HEK293T (cell line): Measurements from ENCODE around the gene SLC66A1.

Experiments
- CTCF ChIA-PET: fragments of 350-600 bp; formaldehyde crosslinking; extraction: SDS; loops from one replicate; lab custom pipeline; 2021; ENCODE audit warnings: antibody characterized with exemption, inconsistent platforms; lab: Yijun Ruan, JAX
- POLR2A ChIA-PET: fragments of 350-600 bp; formaldehyde crosslinking; extraction: SDS; loops from one replicate; lab custom pipeline; 2020; ENCODE audit warnings: antibody characterized with exemption, inconsistent platforms; lab: Yijun Ruan, JAX
- DNase-seq: peaks from one replicate; pipeline ENCODE4 v3.0.0; 2012; ENCODE audit warnings: mixed read lengths; ENCODE audit errors: extremely low spot score
- ARNT ChIP-seq: fragments of 450-650 bp; IDR thresholded peaks from 2 replicates; pipeline ENCODE4 v1.6.1; 2017; ENCODE audit warnings: mild to moderate bottlenecking
- BHLHE40 ChIP-seq: fragments of 450-650 bp; IDR thresholded peaks from 2 replicates; pipeline ENCODE4 v1.6.1; 2016; ENCODE audit warnings: mild to moderate bottlenecking, moderate library complexity, borderline replicate concordance
- CTBP1 ChIP-seq: fragments of 450-650 bp; IDR thresholded peaks from 2 replicates; pipeline ENCODE4 v1.6.1; 2016; ENCODE audit warnings: borderline replicate concordance
- ELF4 ChIP-seq: fragments of 450-650 bp; IDR thresholded peaks from 2 replicates; pipeline ENCODE4 v1.6.1; 2017; ENCODE audit warnings: antibody characterized with exemption
- FOXA1 ChIP-seq: fragments of 450-650 bp; IDR thresholded peaks from 2 replicates; pipeline ENCODE4 v1.6.1; 2016; ENCODE audit warnings: mild to moderate bottlenecking
- FOXK2 ChIP-seq: fragments of 450-650 bp; IDR thresholded peaks from 2 replicates; pipeline ENCODE4 v1.6.1; 2016; ENCODE audit warnings: mild to moderate bottlenecking
- FOXM1 ChIP-seq: fragments of 450-650 bp; IDR thresholded peaks from 2 replicates; pipeline ENCODE4 v1.6.1; 2017; ENCODE audit warnings: mild to moderate bottlenecking, borderline replicate concordance
- HDGF ChIP-seq: fragments of 450-650 bp; IDR thresholded peaks from 2 replicates; pipeline ENCODE4 v1.6.1; 2017; ENCODE audit warnings: antibody characterized with exemption, borderline replicate concordance
- L3MBTL2 ChIP-seq: fragments of 450-650 bp; conservative IDR thresholded peaks from 2 replicates; pipeline ENCODE4 v1.6.1; 2016; ENCODE audit warnings: mild to moderate bottlenecking
- LEF1 ChIP-seq: fragments of 450-650 bp; IDR thresholded peaks from 2 replicates; pipeline ENCODE4 v1.6.1; 2017; ENCODE audit warnings: mild to moderate bottlenecking, borderline replicate concordance
- NFRKB ChIP-seq: fragments of 450-650 bp; IDR thresholded peaks from 2 replicates; pipeline ENCODE4 v1.6.1; 2016; ENCODE audit warnings: mild to moderate bottlenecking, moderate library complexity
- SP1 ChIP-seq: fragments of 450-650 bp; IDR thresholded peaks from 2 replicates; pipeline ENCODE4 v1.6.1; 2017
- SUZ12 ChIP-seq: fragments of 450-650 bp; IDR thresholded peaks from 2 replicates; pipeline ENCODE4 v1.6.1; 2016; ENCODE audit warnings: mild to moderate bottlenecking
- TARDBP ChIP-seq: fragments of 450-650 bp; IDR thresholded peaks from 2 replicates; pipeline ENCODE4 v1.6.1; 2016
- ZNF384 ChIP-seq: fragments of 450-650 bp; IDR thresholded peaks from 2 replicates; pipeline ENCODE4 v1.6.1; 2016
- TF ChIP-seq, protein P1 (sequence below): fragments of 450-650 bp; IDR thresholded peaks from 2 replicates; pipeline ENCODE4 v1.6.1; 2016

Gene SLC66A1

DNA sequence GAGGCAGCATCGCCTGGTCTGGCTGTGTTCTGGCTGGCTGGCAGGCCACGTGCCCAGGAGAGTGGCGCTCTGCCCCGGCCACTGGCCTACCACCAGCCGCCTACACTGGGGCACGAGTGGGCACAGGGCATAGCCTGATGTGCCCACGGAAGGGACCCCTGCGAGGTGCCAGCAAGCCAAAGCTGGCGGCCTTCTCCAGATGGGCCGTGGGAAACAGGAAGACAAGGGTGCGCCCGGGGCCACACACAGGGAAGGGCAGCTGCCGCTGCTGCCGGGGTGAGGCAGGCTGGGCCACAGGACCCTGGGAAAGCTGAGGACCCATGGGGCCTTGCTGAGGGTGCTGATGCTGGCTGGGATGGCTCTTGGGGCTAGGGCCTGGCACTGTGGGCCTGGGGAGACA lies 40.7 kb downstream of the SLC66A1 start:
- no peak for TF ChIP-seq HDGF
- no peak for TF ChIP-seq ZNF384
- no peak for TF ChIP-seq SP1
- TF ChIP-seq, protein P1, sequence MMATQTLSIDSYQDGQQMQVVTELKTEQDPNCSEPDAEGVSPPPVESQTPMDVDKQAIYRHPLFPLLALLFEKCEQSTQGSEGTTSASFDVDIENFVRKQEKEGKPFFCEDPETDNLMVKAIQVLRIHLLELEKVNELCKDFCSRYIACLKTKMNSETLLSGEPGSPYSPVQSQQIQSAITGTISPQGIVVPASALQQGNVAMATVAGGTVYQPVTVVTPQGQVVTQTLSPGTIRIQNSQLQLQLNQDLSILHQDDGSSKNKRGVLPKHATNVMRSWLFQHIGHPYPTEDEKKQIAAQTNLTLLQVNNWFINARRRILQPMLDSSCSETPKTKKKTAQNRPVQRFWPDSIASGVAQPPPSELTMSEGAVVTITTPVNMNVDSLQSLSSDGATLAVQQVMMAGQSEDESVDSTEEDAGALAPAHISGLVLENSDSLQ: no peak
- TF ChIP-seq LEF1: no peak
- TF ChIP-seq SUZ12: no peak
- POLR2A ChIA-PET: no interaction called here
- CTCF ChIA-PET: no interaction called here
- no peak for DNase-seq

DNA sequence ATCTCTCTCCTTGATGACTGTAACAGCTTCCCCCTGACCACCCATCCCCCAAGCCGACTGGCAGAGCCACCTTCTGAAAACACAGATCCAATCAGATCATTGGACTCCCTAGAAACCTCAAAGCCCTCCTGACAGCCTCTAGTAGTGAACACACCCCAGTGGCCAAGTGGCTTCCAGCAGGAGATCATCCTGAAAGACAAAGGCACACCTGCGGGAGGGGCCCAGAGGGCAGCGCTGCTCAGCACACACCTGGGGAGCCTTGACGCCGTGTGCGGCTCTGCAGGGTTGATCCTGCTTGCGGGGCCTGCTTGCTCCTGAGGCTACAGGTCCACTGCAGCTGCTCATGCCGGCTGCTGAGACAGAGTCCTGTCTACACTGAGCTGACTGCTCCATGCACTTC lies 41.5 kb downstream of the SLC66A1 start:
- CTCF ChIA-PET: no interaction called here
- no peak for DNase-seq
- POLR2A ChIA-PET: no interaction called here
- TF ChIP-seq BHLHE40 (no peak), CTBP1 (no peak), FOXA1 (no peak)

GRCh38 chr1:19354531-19354981 lies 42.4 kb downstream of the SLC66A1 start:
- TF ChIP-seq FOXA1: no peak
- TF ChIP-seq ZNF384: no peak
- no peak for TF ChIP-seq NFRKB
- TF ChIP-seq ELF4: no peak
- TF ChIP-seq L3MBTL2: no peak
- no peak for TF ChIP-seq SUZ12
- TF ChIP-seq ARNT: no peak
- no peak for TF ChIP-seq HDGF
- TF ChIP-seq BHLHE40: no peak
- TF ChIP-seq LEF1: no peak
- TF ChIP-seq FOXK2: no peak
- TF ChIP-seq TARDBP: no peak
- TF ChIP-seq, protein P1: no peak
- TF ChIP-seq FOXM1: no peak
- TF ChIP-seq SP1: no peak
- TF ChIP-seq CTBP1: no peak
- ChIA-PET CTCF (no interaction called here), POLR2A (no interaction called here)
- DNase-seq: no peak

DNA sequence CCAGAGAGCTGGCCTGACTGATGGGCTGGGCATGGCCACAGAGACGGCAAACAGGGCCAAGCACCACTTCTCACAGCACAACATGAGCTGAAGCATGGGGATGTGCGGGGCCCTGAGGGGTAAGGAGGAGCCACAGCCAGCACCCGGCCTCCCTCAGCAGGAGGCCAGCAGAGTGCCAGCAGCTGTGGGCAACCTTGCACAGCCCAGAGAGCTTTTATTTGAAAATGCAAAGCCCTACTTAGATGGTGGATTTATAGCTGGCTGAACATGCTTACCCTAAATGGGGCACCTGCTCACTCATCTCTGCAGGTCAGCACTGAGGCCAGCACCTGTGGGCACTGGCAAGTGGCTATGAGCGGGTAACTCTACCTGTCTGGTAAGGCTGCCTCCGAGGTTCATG lies 44.1 kb downstream of the SLC66A1 start:
- no peak for DNase-seq
- ChIA-PET POLR2A (no interaction called here), CTCF (no interaction called here)
- TF ChIP-seq NFRKB (no peak), ELF4 (no peak), FOXM1 (no peak), ZNF384 (no peak)

GRCh38 chr1:19357299-19357986 lies 45.3 kb downstream of the SLC66A1 start:
- no peak for DNase-seq
- POLR2A ChIA-PET: no interaction called here
- CTCF ChIA-PET: no interaction called here
- no peak for TF ChIP-seq FOXM1
- no peak for TF ChIP-seq HDGF
- no peak for TF ChIP-seq LEF1

- ChIA-PET POLR2A (no interaction called here), CTCF (no interaction called here)
- DNase-seq: no peak
- no peak for TF ChIP-seq L3MBTL2
- no peak for TF ChIP-seq LEF1
- no peak for TF ChIP-seq BHLHE40
- TF ChIP-seq CTBP1: no peak
- no peak for TF ChIP-seq ZNF384
- TF ChIP-seq ELF4: no peak
- TF ChIP-seq NFRKB: no peak
- no peak for TF ChIP-seq TARDBP
- TF ChIP-seq FOXM1: no peak
- TF ChIP-seq FOXA1: no peak
- no peak for TF ChIP-seq SUZ12
These were observed 46.6 kb downstream of the SLC66A1 start for GRCh38 chr1:19358710-19359109.

GRCh38 chr1:19359357-19359756 lies 47.2 kb downstream of the SLC66A1 start:
- ChIA-PET CTCF (no interaction called here), POLR2A (no interaction called here)
- no peak for DNase-seq
- TF ChIP-seq, protein P1: no peak
- no peak for TF ChIP-seq SUZ12
- no peak for TF ChIP-seq LEF1
- no peak for TF ChIP-seq ARNT
- no peak for TF ChIP-seq FOXM1
- no peak for TF ChIP-seq L3MBTL2
- no peak for TF ChIP-seq FOXK2
- TF ChIP-seq HDGF: no peak
- TF ChIP-seq SP1: no peak
- no peak for TF ChIP-seq TARDBP
- no peak for TF ChIP-seq BHLHE40
